ENCODE measurements around the gene GSC2. TPM values are rescaled to one million over a fixed set of nuclear protein-coding genes. Genes with fewer than 3 reads are reported as not detected.
"Not testable (repeated sequence)": the region's sequence is repeated elsewhere in the genome, so short reads cannot be mapped to it uniquely, and the experiment has no call there.

GSC2 gene
- total RNA-seq, 1 donor from 2014 or later = not detected

- no peak for DNase-seq (ENCODE audit: extremely low spot score, unreplicated experiment)
- peak; percentile 14 for TF ChIP-seq CTCF (conservative IDR thresholded peaks at IDR 0.05)
- Mint-ChIP-seq H3K27ac (peak overlapping the region; percentile 48), H3K4me1 (ENCODE audit: unreplicated experiment) (peaks cover 12% of the 10 kb centered on the region), H3K36me3 (no peaks in the 10 kb centered on the region), H3K27me3 (peaks cover 61% of the 10 kb centered on the region), H3K4me3 (peak overlapping the region; percentile 21), H3K9me3 (no peaks in the 10 kb centered on the region)
Measured at GRCh38 chr22:19168088-19168890, 18.2 kb upstream of the GSC2 start.

- H3K27ac Mint-ChIP-seq = no peak overlapping the region
- no peaks in the 10 kb centered on the region for H3K9me3 Mint-ChIP-seq
- peaks cover 3% of the 10 kb centered on the region for H3K4me1 Mint-ChIP-seq (ENCODE audit: unreplicated experiment)
- no peak overlapping the region for H3K4me3 Mint-ChIP-seq
- TF ChIP-seq CTCF (conservative IDR thresholded peaks at IDR 0.05) = no peak
- H3K36me3 Mint-ChIP-seq = no peaks in the 10 kb centered on the region
- no peak for DNase-seq (ENCODE audit: extremely low spot score, unreplicated experiment)
- peaks cover 65% of the 10 kb centered on the region for H3K27me3 Mint-ChIP-seq
Measured at GRCh38 chr22:19167106-19167869, 17.2 kb upstream of the GSC2 start.

GRCh38 chr22:19166421-19166820, 16.3 kb upstream of the GSC2 start:
- Mint-ChIP-seq H3K36me3 (no peaks in the 10 kb centered on the region), H3K27me3 (peaks cover 70% of the 10 kb centered on the region), H3K27ac (no peak overlapping the region), H3K4me3 (no peak overlapping the region), H3K9me3 (no peaks in the 10 kb centered on the region), H3K4me1 (ENCODE audit: unreplicated experiment) (no peaks in the 10 kb centered on the region)
- DNase-seq (ENCODE audit: extremely low spot score, unreplicated experiment) = no peak
- TF ChIP-seq CTCF (conservative IDR thresholded peaks at IDR 0.05) = no peak

- H3K27me3 Mint-ChIP-seq = peaks cover 68% of the 10 kb centered on the region
- no peaks in the 10 kb centered on the region for H3K36me3 Mint-ChIP-seq
- no peaks in the 10 kb centered on the region for H3K4me1 Mint-ChIP-seq (ENCODE audit: unreplicated experiment)
Measured at GRCh38 chr22:19164425-19164824, 14.3 kb upstream of the GSC2 start.

GRCh38 chr22:19158649-19159048, 8.6 kb upstream of the GSC2 start:
- not testable (repeated sequence) for H3K4me1 Mint-ChIP-seq (ENCODE audit: unreplicated experiment); H3K9me3 Mint-ChIP-seq; DNase-seq (ENCODE audit: extremely low spot score, unreplicated experiment); H3K36me3 Mint-ChIP-seq; H3K4me3 Mint-ChIP-seq; H3K27ac Mint-ChIP-seq
- H3K27me3 Mint-ChIP-seq = peaks cover 53% of the 10 kb centered on the region

More at GRCh38 chr22:19164425-19164824, 14.3 kb upstream of the GSC2 start:
- no peak overlapping the region for H3K27ac Mint-ChIP-seq
- no peaks in the 10 kb centered on the region for H3K9me3 Mint-ChIP-seq
- TF ChIP-seq CTCF (conservative IDR thresholded peaks at IDR 0.05) = no peak
- DNase-seq (ENCODE audit: extremely low spot score, unreplicated experiment) = no peak
- no peak overlapping the region for H3K4me3 Mint-ChIP-seq

GRCh38 chr22:19156109-19156508, 6.0 kb upstream of the GSC2 start:
- not testable (repeated sequence) for H3K4me3 Mint-ChIP-seq; DNase-seq (ENCODE audit: extremely low spot score, unreplicated experiment); H3K27ac Mint-ChIP-seq; H3K9me3 Mint-ChIP-seq; H3K4me1 Mint-ChIP-seq (ENCODE audit: unreplicated experiment); H3K36me3 Mint-ChIP-seq
- peaks cover 62% of the 10 kb centered on the region for H3K27me3 Mint-ChIP-seq
